HG02610 (cell line): ENCODE measurements around the gene RER1.
"Not testable (repeated sequence)": the region's sequence is repeated elsewhere in the genome, so short reads cannot be mapped to it uniquely, and the experiment has no call there.

ENCODE experiments used
- ATAC-seq: cut with Tn5 transposase; IDR thresholded peaks from one replicate; pipeline ENCODE4 v1.9.1; 2021; ENCODE audit warnings: mild to moderate bottlenecking, moderate library complexity; ENCODE audit not compliant: unreplicated experiment

RER1 gene

DNA sequence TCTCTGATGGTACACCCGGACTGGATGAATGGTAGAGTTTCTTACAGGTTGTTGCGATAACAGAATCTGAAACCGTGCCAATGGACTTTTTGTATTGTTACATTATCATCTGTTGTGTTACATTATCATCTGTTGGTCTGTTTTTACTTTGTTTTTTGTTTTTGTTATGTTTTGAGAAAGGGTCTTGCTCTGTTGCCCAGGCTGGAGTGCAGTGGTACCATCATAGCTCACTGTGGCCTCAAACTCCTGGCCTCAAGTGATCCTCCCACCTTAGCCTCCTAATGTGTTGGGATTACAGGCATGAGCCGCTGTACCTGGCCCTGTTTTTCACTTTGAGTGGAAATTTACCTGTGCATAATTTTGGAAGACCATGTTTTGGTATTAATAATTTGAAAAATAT, 30.9 kb downstream of the RER1 start:
- no peak for ATAC-seq

DNA sequence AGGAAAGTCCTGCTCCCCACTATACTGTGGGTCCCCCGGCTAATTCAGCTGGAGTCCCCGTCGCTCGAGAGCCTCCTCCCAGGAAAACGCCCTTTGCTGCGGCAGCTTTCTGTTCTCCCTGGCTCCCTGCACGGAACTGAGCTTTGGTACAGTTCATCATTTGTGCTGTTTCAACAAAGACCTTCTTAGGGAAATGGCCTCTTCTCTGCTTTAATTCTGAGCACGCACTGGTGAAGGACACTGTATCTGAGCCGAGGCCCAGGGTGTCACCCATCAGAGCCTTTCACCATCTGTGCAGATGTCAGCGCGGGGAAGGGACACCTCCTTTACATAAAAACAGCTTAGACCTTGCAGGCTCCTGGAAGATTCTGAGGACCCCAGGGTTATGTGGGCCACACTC, 34.3 kb downstream of the RER1 start:
- ATAC-seq, result no peak

DNA sequence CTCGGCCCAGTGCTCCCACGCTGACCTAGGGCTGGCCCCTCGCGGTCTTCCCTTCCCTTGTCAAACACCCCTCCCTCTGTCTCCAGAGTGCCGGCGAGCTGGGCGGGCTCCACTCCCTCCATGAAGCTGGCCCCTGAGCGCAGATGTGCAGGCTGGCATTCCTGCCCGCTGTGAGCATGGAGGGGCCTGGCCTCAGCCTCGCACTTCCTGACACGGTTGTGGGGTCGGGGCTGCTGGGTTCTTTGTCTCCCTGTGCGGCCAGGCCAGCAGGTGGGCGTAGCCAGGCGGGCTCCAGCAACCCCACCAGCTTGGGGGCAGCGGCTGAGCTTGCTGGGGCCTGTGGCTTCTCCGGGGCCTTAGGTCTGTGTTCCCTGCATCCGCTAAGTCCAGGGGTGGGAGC, 34.9 kb downstream of the RER1 start:
- ATAC-seq, result no peak

DNA sequence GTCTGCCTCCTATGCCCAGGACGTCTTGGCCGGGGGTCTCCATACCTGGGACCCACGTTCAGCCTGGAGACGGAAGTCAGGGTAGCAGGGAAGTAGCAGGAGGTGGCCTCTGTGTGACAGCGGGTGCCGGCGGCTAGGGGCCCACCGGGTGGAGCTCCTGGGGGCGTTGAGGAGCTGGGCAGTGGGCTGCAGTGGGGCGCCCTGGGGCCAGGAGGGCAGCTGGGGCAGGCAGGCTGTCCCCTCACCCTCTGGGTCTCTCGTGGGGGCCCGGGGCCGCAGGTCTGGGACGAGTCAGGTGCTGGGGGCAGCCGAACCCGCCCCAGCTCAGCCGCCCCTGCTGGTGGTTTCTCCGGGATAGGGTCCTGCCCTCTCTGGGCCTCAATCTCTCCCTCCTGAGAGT, 35.4 kb downstream of the RER1 start:
- no peak for ATAC-seq

DNA sequence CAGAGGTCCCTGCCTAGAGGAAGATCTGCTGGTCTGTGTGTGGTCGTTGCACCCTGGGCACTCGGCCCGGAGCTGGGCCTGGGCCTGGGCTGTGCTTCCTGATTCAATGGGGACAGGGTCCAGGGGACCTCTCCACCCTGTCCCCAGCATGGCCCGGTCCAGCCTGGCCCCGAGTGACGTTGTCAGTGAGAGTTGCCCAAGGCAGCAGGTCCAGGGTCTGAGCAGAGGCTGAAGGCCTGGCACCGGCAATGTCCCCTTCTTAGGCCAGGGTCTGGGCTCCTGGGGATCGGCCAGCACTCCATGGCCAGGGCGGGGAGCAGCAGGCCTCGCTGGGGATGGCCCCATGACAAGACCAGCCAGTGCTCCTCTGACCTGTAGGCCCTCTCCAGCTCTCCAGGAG, 36.3 kb downstream of the RER1 start:
- ATAC-seq, result no peak

DNA sequence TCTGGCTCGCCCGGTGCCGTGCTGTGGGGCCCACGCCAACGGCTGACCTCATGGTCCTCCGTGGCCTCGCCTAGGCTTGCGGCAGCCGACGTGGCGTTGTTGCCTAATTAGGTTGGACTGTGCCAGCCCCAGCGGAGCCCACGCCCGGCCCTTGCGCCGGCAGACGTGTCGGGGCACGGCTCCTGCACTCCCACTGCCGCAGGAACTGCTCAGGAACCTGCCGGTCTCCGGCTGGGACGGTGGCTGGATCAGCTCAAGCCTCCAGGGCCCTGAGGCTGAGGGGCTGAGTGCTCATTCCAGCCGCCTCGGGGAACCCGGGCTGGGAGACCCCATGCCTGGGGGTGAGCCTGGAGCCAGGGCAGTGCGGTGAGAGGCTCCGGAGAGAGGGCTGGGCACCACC, 36.8 kb downstream of the RER1 start:
- no peak for ATAC-seq

DNA sequence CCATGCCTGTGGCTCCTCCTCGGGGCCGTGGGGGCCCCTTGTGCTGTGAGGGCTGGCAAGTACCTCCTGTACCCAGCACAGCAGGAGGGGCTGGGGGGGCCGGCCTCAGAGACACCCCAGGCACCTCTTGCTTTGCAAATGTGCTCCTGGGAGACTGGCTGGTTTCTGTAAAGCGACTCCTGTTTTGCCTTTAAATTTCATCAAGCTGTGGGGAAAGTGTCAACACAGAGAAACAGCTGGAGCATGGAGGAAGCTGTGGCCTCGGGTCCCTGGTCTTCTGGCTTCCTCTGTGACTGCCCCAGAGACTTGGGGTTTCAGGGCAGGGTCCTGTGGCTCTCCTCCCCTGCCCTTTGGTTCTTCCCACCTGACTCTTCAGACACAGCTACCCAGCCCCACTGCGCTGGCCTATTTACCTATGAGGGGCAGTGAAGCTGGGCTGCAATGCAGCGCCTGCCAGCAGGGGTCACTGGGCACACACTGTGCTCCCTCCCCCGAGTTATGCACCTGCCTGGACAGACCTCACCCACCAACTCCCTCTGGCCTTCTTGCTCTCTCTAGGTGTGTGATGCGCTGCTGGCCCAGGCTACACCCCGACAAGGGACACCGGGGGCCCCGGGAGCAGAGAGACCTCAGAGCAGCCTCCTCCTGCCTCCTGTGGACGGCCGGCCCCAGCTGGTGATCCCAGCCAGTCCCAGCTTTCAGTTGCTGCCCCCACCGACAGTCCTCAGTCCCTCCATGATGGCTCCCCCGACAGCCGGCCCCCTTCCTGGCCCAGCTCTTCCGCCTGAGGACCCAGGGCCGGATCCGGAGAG, 38.3 kb downstream of the RER1 start:
- no peak for ATAC-seq

DNA sequence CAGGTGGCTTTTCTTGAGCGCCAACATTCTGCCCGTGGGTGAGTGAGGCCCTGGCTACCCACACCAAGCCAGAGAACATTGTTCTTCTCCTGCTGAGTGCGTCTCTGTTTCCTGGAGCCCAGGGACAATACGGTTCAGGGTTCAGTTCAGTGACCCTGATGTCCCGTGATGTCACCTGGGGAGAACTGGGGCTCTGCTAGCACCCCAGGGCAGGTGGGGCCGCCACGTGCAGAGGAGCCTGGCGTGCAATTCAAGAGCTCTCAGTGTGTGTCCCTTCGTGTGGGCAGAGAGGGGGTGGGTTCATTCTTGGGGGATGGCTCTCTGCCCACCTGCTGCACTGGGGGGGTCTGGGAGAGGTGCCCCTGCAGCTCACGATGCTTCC, 38.9 kb downstream of the RER1 start:
- ATAC-seq, result no peak

DNA sequence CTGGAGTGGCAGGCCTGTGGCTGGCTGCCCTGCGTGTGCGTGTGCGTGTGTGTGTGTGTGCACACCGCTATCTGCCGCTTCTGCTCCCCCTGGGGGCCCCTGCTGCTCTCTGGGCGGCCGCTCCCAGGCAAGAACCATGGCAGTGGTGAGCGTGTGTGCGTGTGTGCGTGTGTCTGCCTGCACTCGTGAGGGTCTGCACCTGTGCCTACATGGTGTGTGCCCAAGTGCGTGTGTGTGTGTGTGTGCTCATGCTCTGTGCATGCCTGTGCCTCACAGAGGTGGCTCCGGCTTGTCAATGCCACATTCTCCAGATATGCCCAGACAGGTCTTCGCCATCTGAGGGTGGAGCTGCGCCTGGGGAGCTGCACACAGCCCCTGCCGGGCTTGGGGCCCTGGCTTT, 39.5 kb downstream of the RER1 start:
- ATAC-seq, result no peak

DNA sequence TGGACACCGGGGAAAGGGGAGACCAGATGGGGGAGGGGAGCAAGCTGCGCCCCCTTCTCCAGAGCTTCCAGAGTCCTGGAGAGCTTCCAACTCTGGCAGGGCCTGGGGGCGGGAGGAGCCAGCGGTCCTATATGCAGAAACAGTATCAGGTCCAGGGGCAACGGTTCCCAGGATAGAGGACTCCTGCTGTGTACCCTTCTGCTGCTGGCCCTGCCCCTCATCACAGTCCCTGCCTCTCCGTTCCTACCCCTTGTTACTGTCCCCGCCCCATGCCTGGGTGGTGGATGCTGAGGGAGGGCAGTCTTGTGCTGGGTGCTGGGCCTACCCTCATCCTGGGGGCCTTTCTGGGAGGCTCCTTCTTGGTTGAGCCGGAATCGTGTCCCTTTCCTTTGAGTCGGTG, 39.9 kb downstream of the RER1 start:
- ATAC-seq, result no peak

DNA sequence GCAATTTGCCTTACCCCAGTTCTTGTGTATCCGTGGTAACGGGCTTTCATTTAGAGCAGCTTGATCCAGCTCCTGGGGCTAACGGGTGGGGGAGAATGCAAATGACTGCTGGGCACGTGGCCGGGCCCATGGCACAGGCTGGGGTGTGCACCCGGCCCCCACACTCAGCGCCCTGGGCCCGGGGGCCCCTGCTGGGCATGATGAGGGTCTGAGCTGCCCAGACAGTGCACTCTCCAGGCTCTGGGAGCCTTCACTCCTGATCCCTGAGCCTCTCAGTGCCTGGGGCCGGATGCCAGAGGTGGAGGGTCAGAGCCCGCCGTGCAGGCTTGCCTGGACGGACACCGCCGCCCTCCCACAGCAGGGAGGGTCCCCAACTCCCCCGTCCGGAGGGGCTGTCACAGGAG, 40.8 kb downstream of the RER1 start:
- ATAC-seq, result no peak

DNA sequence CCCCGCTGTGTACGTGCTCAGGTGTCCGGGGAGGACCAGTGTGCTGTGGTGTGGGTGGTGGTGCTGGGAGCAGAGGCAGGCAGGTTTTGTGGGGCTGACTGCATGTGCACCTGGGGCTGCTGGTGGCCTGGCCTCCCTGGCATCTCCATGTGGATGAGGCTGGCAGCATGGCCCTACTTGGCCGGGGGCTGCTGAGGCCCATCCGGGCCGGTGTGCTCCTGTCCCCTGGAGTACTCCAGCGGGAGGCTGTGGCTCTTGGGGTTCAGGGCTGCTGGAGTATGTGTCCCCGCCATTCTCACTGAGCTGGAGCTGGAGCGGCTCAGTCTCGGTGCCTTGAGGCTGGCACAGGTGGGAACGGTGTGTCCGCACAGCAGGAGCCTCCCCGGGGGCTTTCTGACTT, 41.6 kb downstream of the RER1 start:
- ATAC-seq, result no peak

DNA sequence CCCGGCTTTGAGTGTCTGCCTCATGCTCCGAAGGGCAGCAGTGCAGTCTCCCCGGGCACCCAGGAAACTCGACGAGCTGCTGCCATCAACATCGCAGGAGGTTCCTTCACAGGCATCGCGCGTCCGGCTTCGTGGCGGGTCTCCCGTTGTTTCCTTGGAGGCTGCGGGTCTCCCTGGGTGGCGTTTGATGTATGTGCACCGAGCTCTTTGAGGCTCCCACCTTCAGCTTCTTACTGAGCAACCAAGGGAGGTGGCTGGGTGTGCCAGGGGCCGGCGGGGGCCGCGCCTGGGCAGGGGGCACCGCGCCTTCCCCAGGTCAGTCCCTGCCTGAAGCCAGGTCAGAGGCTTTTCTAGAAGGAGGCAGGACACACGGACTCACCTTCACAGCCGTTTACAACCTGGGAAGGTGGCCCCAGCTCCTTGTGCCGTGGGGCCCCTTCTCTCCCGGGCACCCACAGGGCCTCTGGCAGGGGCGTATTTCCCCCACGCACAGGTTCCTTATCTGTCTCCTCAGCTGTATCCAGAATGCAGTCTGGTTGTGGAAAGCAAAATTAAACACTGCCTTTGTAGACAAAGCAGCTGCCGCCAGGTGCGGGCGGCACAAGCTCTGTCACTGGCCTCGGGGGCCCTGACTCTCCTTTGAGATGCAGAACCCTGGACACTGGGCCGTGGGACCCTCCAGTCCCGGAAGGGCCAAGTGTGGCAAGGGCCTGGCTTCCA, 42.5 kb downstream of the RER1 start:
- ATAC-seq, result no peak

DNA sequence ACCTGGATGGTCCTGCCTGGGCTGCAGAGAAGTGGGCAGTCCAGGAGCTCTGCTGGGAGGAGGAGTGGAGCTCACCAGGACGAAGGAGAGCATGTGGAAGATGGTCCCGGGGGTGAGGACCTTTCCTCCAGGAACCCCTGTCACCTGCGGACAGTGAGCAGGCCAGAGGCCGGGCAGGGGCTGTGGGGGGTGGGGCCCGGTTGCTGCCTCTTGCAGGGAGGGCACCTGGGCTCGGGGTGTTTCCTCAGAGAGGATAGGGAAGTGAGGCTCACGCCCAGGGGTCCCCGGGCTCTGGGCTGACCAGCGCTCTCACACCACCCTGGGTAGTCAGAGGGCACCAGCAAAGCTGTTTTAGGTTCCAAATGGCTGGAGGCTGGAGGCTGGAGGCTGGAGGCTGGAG, 43.5 kb downstream of the RER1 start:
- no peak for ATAC-seq

DNA sequence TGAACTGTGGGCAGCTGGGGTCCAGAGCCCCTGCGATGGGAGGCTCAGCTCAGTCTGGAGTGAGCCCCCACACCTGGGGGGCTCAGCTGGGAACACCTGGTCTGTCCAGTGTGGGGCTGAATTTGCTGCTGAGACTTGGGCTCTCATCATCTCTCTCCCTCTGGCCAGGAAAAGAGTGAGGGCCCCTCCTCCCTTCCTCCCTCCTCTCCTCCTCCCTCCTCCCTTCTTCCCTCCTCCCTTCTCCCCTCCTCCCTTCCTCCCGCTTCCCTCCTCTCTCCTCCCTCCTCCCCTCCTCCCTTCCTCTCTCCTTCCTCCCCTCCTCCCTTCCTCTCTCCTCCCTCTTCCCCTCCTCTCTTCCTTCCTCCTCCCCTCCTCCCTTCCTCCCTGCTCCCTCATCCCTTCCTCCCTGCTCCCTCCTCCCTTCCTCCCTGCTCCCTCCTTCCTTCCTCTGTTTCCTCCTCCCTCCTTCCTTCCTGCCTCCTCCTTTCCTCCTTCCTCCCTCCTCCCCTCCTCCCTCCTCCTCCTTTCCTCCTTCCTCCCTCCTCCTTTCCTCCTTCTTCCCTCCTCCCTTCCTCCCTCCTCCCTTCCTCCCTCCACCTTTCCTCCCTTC, 44.2 kb downstream of the RER1 start:
- no peak for ATAC-seq

DNA sequence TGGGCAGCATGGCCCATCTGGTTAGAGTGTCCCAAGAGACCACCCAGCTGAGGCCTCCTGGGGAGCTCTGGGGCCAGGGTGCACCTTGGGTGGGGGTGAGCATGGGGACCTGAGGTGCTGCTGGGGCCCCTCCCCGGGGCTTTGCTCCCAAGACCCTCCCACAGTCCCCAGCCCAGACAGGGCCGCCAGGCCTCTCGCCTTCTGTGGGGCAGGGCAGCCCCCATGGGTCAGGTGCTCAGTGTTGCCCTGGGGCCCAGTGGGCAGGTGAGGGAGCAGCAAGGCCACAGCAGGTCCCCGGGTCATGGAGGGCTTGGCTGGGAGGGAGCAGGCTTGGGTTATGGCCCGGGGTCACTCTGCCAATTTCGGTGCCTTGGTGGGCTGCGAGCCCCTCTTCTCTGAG, 45.2 kb downstream of the RER1 start:
- ATAC-seq, result no peak

DNA sequence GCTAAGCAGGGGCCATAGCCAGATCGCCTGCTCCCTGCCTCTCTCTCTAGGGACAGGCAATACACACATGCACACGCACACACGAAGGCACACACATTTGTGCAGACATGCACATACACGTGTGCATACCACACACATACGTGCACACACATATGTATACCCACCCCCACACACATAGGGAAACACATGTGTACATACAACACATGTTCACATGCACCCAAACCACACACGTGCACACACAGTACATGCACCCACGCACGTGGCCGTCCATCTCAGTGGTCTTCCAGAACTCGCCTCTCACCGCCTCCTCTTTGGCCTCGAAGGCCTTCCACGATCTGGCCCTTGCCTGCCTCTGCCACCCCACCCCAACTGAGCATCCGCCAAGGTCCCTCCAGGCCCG, 46.0 kb downstream of the RER1 start:
- ATAC-seq, result no peak

DNA sequence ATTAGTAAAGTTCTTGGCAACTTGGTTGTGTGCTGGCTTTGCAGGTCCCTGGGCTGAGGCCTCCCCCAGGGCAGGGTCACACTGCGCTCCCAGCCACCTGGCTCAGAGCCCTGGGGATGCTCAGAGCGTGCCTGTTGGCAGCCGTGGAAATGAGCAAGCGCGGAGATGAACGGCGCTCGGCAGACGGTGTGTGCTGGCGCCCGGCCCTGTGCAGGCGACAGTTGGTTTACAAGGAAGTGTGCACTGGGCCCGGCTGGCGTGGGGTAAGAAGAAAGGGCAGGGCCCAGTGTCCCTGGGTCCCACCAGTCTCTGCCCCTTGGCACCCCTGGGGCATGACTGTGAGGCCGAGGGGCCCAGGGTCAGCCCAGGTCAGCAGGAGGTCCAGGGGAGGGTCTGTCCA, 46.4 kb downstream of the RER1 start:
- ATAC-seq, result no peak

DNA sequence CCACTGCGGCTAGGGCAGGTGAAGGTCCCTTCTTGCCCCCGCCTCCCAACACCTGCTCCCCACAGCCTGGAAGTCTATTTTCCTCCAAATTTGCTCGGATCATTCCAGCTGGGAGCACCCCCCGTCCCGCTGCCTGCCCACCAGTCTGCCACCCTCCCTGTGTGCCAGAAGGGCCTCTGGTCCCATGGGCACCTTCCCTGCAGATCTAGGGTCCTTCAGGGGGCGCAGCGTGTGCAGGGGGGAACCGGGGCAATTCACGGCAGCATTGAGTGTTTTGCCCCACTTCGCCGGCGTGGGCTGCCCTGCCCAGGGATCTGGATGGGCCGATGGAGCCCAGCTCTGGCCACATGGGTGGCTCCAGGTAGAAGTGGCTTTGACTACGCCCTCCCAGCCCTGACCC, 47.0 kb downstream of the RER1 start:
- no peak for ATAC-seq

DNA sequence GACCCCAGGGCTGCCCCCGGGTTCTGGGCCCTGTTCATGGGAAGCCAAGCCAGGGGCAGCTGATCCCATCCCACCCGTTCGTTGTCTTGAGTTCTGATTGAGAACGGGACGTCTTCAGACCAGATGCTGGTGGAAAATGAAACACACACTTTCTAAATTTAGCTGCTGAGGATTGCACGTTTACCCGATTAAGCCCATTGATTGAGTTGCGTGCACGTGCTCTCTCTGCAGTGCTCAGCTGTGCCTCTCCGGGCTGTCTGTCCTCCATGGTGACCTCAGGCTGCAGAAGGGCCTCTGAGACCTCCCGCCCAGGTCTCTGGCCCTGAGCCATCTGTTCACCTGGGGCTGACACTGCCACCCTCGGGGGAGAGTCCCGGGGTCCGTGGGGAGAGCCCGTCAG, 47.7 kb downstream of the RER1 start:
- no peak for ATAC-seq

DNA sequence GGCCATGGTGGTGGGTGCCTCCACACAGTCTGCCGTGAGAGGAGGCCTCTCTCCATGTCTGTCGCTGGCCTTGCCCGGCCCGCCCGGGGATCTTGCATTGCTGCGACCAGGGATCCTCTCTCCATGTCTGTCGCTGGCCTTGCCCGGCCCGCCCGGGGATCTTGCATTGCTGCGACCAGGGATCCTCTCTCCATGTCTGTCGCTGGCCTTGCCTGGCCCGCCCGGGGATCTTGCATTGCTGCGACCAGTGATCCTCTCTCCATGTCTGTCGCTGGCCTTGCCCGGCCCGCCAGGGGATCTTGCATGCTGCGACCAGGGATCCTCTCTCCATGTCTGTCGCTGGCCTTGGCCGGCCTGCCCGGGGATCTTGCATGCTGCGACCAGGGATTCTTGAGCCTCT, 48.7 kb downstream of the RER1 start:
- ATAC-seq, result not testable (repeated sequence)

DNA sequence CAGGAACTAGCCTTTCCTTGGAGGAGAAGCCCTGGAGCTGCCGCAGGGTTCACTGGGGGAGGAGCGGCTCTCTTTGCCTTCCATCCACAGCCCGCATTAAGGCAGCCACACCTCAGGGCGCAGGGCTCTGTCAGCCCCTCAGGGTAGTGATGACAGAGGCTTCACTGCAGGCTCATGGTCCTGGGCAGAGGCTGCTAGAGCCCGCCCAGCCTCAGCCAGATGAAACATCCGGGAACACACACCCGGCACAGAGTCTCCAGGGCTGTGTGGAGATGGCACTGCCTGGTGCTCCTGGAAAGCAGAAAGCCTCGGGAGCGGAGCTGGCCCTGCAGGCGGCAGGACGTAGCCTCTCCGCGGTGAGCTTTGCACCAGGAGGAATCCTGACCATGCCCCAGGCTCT, 50.1 kb downstream of the RER1 start:
- ATAC-seq, result no peak
